GM15510 (cell line): ENCODE data around the gene HSD17B3.

Experiments used
- POLR2A ChIP-seq: IDR thresholded peaks from 3 replicates; pipeline ENCODE4 v1.6.1; 2011; ENCODE audit warnings: borderline replicate concordance; ENCODE audit not compliant: insufficient read length; ENCODE audit errors: extremely low read depth

HSD17B3 gene

GRCh38 chr9:96318921-96319565 is 17.1 kb upstream of the HSD17B3 start:
- no peak for TF ChIP-seq POLR2A

- no peak for TF ChIP-seq POLR2A
Observed at GRCh38 chr9:96317335-96317980, 15.5 kb upstream of the HSD17B3 start.

- TF ChIP-seq POLR2A, result no peak
Observed at GRCh38 chr9:96309850-96310249, 7.9 kb upstream of the HSD17B3 start.

- no peak for TF ChIP-seq POLR2A
Observed at GRCh38 chr9:96305171-96305570, 3.2 kb upstream of the HSD17B3 start.

- no peak for TF ChIP-seq POLR2A
Observed at GRCh38 chr9:96304230-96304629, 2.3 kb upstream of the HSD17B3 start.

- no peak for TF ChIP-seq POLR2A
Observed at GRCh38 chr9:96299823-96300222, 2.2 kb downstream of the HSD17B3 start.

- TF ChIP-seq POLR2A, result no peak
Observed at GRCh38 chr9:96294159-96294545, 7.8 kb downstream of the HSD17B3 start.

GRCh38 chr9:96293498-96294158 is 8.3 kb downstream of the HSD17B3 start:
- no peak for TF ChIP-seq POLR2A

GRCh38 chr9:96289392-96289791 is 12.6 kb downstream of the HSD17B3 start:
- TF ChIP-seq POLR2A, result no peak

GRCh38 chr9:96281641-96282040 is 20.3 kb downstream of the HSD17B3 start:
- no peak for TF ChIP-seq POLR2A

GRCh38 chr9:96279932-96280331 is 22.0 kb downstream of the HSD17B3 start:
- no peak for TF ChIP-seq POLR2A

GRCh38 chr9:96274939-96275338 is 27.0 kb downstream of the HSD17B3 start:
- no peak for TF ChIP-seq POLR2A

- no peak for TF ChIP-seq POLR2A
Observed at GRCh38 chr9:96270236-96270744, 31.7 kb downstream of the HSD17B3 start.

GRCh38 chr9:96258967-96259366 is 43.0 kb downstream of the HSD17B3 start:
- TF ChIP-seq POLR2A, result no peak

- TF ChIP-seq POLR2A, result no peak
Observed at GRCh38 chr9:96256800-96257199, 45.2 kb downstream of the HSD17B3 start.

GRCh38 chr9:96255698-96256097 is 46.3 kb downstream of the HSD17B3 start:
- no peak for TF ChIP-seq POLR2A

- no peak for TF ChIP-seq POLR2A
Observed at GRCh38 chr9:96253059-96253696, 48.8 kb downstream of the HSD17B3 start.
